PC-3 (cell line): ENCODE measurements around the gene GBA2. TPM values are rescaled to one million over a fixed set of nuclear protein-coding genes. Genes with fewer than 3 reads are reported as not detected.

Experiments
- ATAC-seq: fragments of 200-7000 bp; cut with Tn5 transposase; 2 replicates; pipeline ENCODE4 v1.9.1; 2020; ENCODE audit warnings: mild to moderate bottlenecking, moderate library complexity
- BruUV-seq: library from RNA; stranded (reverse); fragments of 400-500 nt; replicated peaks from 2 replicates; lab custom pipeline; 2021; lab: Mats Ljungman, UMichigan
- CTCF ChIA-PET: fragments of 300-600 bp; sonication (Branson Sonifier 250); formaldehyde crosslinking; loops from one replicate; lab custom pipeline; 2022; ENCODE audit warnings: antibody characterized with exemption; lab: Charles Lee
- POLR2A ChIA-PET: fragments of 300-600 bp; sonication (Branson Sonifier 250); formaldehyde crosslinking; loops from one replicate; lab custom pipeline; 2022; ENCODE audit warnings: antibody characterized with exemption; ENCODE audit not compliant: unreplicated experiment; lab: Charles Lee
- DNase-seq: peaks from one replicate; pipeline ENCODE4 v3.0.0-alpha.2; 2015
- H2AFZ ChIP-seq: fragments of 300-600 bp; sonication (generic); 2 replicates; pipeline ENCODE4 v1.6.0; 2016; ENCODE audit warnings: antibody characterized with exemption, low read length
- H3F3A ChIP-seq: fragments of 300-600 bp; sonication (generic); one replicate; pipeline ENCODE4 v1.6.0; 2017; ENCODE audit warnings: antibody characterized with exemption, low read length, control low read depth, mild to moderate bottlenecking; ENCODE audit not compliant: unreplicated experiment
- H3K27ac ChIP-seq: fragments of 300-600 bp; sonication (generic); 2 replicates; pipeline ENCODE4 v1.5.1; 2016; ENCODE audit warnings: mild to moderate bottlenecking, low read length
- H3K27me3 ChIP-seq: fragments of 300-600 bp; sonication (generic); 2 replicates; pipeline ENCODE4 v1.6.1; 2016; ENCODE audit warnings: low read length, mixed read lengths
- H3K36me3 ChIP-seq: fragments of 300-600 bp; sonication (generic); 2 replicates; pipeline ENCODE4 v1.6.1; 2016; ENCODE audit warnings: low read depth, mixed run types, low read length, mixed read lengths
- H3K4me1 ChIP-seq: fragments of 300-600 bp; sonication (generic); 2 replicates; pipeline ENCODE4 v1.5.1; 2016; ENCODE audit warnings: low read length; ENCODE audit not compliant: insufficient read depth
- H3K4me2 ChIP-seq: fragments of 300-600 bp; sonication (generic); 2 replicates; pipeline ENCODE4 v1.6.0; 2016; ENCODE audit warnings: low read length
- H3K4me3 ChIP-seq: fragments of 300-600 bp; sonication (generic); 2 replicates; pipeline ENCODE4 v1.5.1; 2016; ENCODE audit warnings: mild to moderate bottlenecking, low read length, mixed read lengths
- H3K79me2 ChIP-seq: fragments of 300-600 bp; sonication (generic); 2 replicates; pipeline ENCODE4 v1.6.1; 2017; ENCODE audit warnings: low read length, mixed read lengths
- H3K9ac ChIP-seq: fragments of 300-600 bp; sonication (generic); 2 replicates; pipeline ENCODE4 v1.6.0; 2016; ENCODE audit warnings: mild to moderate bottlenecking, low read length
- H3K9me2 ChIP-seq: fragments of 300-600 bp; sonication (generic); replicated peaks from 2 replicates; pipeline ENCODE4 v1.6.1; 2016; ENCODE audit warnings: mixed run types, low read length, mixed read lengths
- H3K9me3 ChIP-seq: fragments of 300-600 bp; sonication (generic); 2 replicates; pipeline ENCODE4 v1.6.1; 2016; ENCODE audit warnings: low read length, mixed read lengths
- H4K20me1 ChIP-seq: fragments of 300-600 bp; sonication (generic); 2 replicates; pipeline ENCODE4 v1.6.1; 2016; ENCODE audit warnings: low read length, mixed read lengths
- EZH2 ChIP-seq: fragments of 300-600 bp; sonication (generic); IDR thresholded peaks from one replicate; pipeline ENCODE4 v1.6.1; 2017; ENCODE audit warnings: antibody characterized with exemption, mild to moderate bottlenecking, low read length; ENCODE audit not compliant: unreplicated experiment
- EZH2phosphoT487 ChIP-seq: fragments of 300-600 bp; sonication (generic); IDR thresholded peaks from 2 replicates; pipeline ENCODE4 v1.6.1; 2018; ENCODE audit warnings: mild to moderate bottlenecking, antibody characterized with exemption, low read length, borderline replicate concordance
- intact Hi-C: fragments of 100-400 bp; cut with micrococcal nuclease; formaldehyde crosslinking; loops from 2 replicates; pipeline ENCODE4 v1.9.0; 2023
- total RNA-seq: library from RNA; depleted of rRNA; stranded (reverse); fragments of >200 nt; gene quantifications from 2 replicates; pipeline ENCODE4 v1.2.3, GENCODE V29; 2014
- TF ChIP-seq, protein P1 (sequence below): fragments of 300-600 bp; sonication (generic); conservative IDR thresholded peaks from 2 replicates; pipeline ENCODE4 v1.5.1; 2017; ENCODE audit warnings: antibody characterized with exemption, low read depth, mild to moderate bottlenecking, low read length

Gene GBA2
- total RNA-seq, 1 experiment from 2014 or later = 81.7 TPM

DNA sequence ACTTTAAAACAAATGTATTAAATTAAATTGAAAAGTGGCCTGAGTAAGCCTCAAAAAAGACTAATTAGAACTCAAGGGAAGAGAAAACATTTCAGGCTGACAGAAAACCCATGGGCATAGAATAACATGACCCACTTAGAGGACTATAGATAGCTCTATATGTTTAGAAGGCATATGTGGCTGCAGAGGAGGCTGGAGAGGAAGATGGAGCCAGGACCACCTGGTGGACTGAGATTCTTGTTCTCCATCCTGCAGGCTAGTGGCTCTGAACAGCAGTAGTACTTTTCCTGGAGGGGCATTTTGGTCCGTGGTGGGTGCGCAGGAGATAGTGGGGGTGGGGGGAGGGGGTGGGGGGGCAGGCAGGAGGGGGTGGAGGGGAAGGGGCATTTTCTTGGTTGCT is 32.0 kb upstream of the GBA2 start:
- TF ChIP-seq, protein P1, sequence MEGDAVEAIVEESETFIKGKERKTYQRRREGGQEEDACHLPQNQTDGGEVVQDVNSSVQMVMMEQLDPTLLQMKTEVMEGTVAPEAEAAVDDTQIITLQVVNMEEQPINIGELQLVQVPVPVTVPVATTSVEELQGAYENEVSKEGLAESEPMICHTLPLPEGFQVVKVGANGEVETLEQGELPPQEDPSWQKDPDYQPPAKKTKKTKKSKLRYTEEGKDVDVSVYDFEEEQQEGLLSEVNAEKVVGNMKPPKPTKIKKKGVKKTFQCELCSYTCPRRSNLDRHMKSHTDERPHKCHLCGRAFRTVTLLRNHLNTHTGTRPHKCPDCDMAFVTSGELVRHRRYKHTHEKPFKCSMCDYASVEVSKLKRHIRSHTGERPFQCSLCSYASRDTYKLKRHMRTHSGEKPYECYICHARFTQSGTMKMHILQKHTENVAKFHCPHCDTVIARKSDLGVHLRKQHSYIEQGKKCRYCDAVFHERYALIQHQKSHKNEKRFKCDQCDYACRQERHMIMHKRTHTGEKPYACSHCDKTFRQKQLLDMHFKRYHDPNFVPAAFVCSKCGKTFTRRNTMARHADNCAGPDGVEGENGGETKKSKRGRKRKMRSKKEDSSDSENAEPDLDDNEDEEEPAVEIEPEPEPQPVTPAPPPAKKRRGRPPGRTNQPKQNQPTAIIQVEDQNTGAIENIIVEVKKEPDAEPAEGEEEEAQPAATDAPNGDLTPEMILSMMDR = no peak
- TF ChIP-seq EZH2phosphoT487 = no peak
- Histone ChIP-seq H3K9me2 (no peaks in the 10 kb centered on the region), H3K79me2 (no peaks in the 10 kb centered on the region), H3F3A (no peaks in the 10 kb centered on the region), H3K4me3 (no peak overlapping the region), H3K9ac (no peak overlapping the region), H3K4me1 (0 out of 2 replicates have a peak, but pooled peaks cover under 1% of the 10 kb centered on the region), H3K27ac (no peak overlapping the region), H2AFZ (no peak overlapping the region), H4K20me1 (no peaks in the 10 kb centered on the region), H3K27me3 (no peaks in the 10 kb centered on the region), H3K9me3 (no peaks in the 10 kb centered on the region), H3K4me2 (no peak overlapping the region), H3K36me3 (no peaks in the 10 kb centered on the region)
- no peak for DNase-seq
- CTCF ChIA-PET = no interaction called here
- POLR2A ChIA-PET = no interaction called here
- no TSS peak for BruUV-seq
- ATAC-seq = no peak
- intact Hi-C loops = no loop called here

DNA sequence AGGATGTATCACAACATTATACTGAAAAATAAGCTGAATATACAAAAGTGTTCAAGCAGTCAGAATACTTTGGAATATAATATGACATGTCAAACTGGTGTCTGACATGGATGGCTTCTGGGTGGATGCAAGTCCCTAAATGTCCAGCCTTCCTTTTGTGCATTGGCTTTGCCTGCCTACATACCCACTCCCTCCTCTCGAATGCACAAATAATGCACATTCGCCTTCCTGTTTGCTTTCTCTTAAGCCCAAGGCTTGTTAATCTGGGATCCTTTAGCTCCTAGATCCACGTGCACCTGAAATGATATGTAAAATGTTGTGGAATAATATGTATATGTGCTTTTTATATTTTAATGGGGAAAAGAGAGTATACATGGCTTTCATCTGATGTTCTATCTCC is 29.5 kb upstream of the GBA2 start:
- H3K4me1 ChIP-seq = 0 out of 2 replicates have a peak, but pooled peaks cover 4% of the 10 kb centered on the region
- no peak overlapping the region for H3K27ac ChIP-seq
- no peaks in the 10 kb centered on the region for H3F3A ChIP-seq
- no peaks in the 10 kb centered on the region for H3K79me2 ChIP-seq
- DNase-seq = no peak
- no peak overlapping the region for H2AFZ ChIP-seq
- H4K20me1 ChIP-seq = no peaks in the 10 kb centered on the region
- H3K9me2 ChIP-seq = no peaks in the 10 kb centered on the region
- POLR2A ChIA-PET = no interaction called here
- no peaks in the 10 kb centered on the region for H3K36me3 ChIP-seq
- intact Hi-C loops = loop anchor here (10.0 kb wide), 1 partner anchor 46 kb away; the partner anchor contains the start of genes FAM221B and TMEM8B
- TF ChIP-seq EZH2 = no peak
- no peaks in the 10 kb centered on the region for H3K9me3 ChIP-seq
- H3K27me3 ChIP-seq = no peaks in the 10 kb centered on the region
- H3K4me2 ChIP-seq = no peak overlapping the region
- no TSS peak for BruUV-seq
- CTCF ChIA-PET = interaction anchor here (0.5 kb wide), 1 partner anchor 21 kb away, joined by 3 read pairs; no protein-coding TSS in a partner anchor
- ATAC-seq = no peak
- no peak overlapping the region for H3K9ac ChIP-seq
- no peak overlapping the region for H3K4me3 ChIP-seq

DNA sequence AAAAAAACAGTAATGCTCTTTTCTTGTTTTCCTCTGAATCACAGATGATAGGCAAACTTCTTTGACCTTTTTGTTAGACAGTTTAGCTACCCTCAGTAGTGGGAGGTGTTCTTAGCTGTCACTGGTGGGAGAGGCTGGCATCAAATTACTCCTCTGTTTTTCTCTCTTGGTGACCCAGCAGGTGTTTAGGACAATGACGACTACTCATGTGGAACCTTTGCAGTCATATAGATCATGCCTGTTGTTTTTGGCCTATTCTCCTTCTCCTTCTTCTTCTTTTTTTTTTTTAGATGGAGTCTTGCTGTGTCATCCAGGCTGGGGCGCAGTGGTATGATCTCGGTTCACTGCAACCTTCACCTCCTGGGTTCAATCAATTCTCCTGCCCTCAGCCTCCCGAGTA is 27.0 kb upstream of the GBA2 start:
- H3K4me3 ChIP-seq = no peak overlapping the region
- no peak overlapping the region for H2AFZ ChIP-seq
- no TSS peak for BruUV-seq
- peaks cover 24% of the 10 kb centered on the region for H3K4me1 ChIP-seq
- no peaks in the 10 kb centered on the region for H3K9me2 ChIP-seq
- no peak for DNase-seq
- no peak overlapping the region for H3K9ac ChIP-seq
- H3K27me3 ChIP-seq = no peaks in the 10 kb centered on the region
- H3K27ac ChIP-seq = no peak overlapping the region
- no peaks in the 10 kb centered on the region for H3F3A ChIP-seq
- intact Hi-C loops = loop anchor here (10.0 kb wide), 1 partner anchor 49 kb away; the partner anchor contains the start of genes FAM221B and TMEM8B
- H3K36me3 ChIP-seq = no peaks in the 10 kb centered on the region
- H3K4me2 ChIP-seq = no peak overlapping the region
- ATAC-seq = no peak
- ChIA-PET POLR2A (no interaction called here), CTCF (interaction anchor here (0.5 kb wide), 1 partner anchor 1667 kb away, joined by 8 read pairs; no protein-coding TSS in a partner anchor)
- TF ChIP-seq, protein P1 = no peak
- TF ChIP-seq EZH2 (no peak), EZH2phosphoT487 (no peak)
- H4K20me1 ChIP-seq = no peaks in the 10 kb centered on the region
- H3K79me2 ChIP-seq = no peaks in the 10 kb centered on the region
- no peaks in the 10 kb centered on the region for H3K9me3 ChIP-seq
